ENCODE measurements around the gene CCDC57.

CCDC57 gene

GRCh38 chr17:82246365-82247181 lies 33.9 kb upstream of the CCDC57 start:
- DNase-seq = no peak

- DNase-seq = no peak
These were observed 33.4 kb upstream of the CCDC57 start for GRCh38 chr17:82246040-82246364.

- DNase-seq = no peak
These were observed 32.7 kb upstream of the CCDC57 start for GRCh38 chr17:82245134-82246039.

- DNase-seq = no peak
These were observed 31.9 kb upstream of the CCDC57 start for GRCh38 chr17:82244413-82245133.

- no peak for DNase-seq
These were observed 31.2 kb upstream of the CCDC57 start for GRCh38 chr17:82243648-82244412.

- no peak for DNase-seq
These were observed 30.5 kb upstream of the CCDC57 start for GRCh38 chr17:82242977-82243647.

- no peak for DNase-seq
These were observed 30.0 kb upstream of the CCDC57 start for GRCh38 chr17:82242698-82242976.

GRCh38 chr17:82241926-82242697 lies 29.5 kb upstream of the CCDC57 start:
- DNase-seq = no peak

- peak; percentile 82 for DNase-seq
These were observed 28.7 kb upstream of the CCDC57 start for GRCh38 chr17:82241183-82241925.

- DNase-seq = no peak
These were observed 28.0 kb upstream of the CCDC57 start for GRCh38 chr17:82240506-82241182.

GRCh38 chr17:82239926-82240505 lies 27.4 kb upstream of the CCDC57 start:
- no peak for DNase-seq

GRCh38 chr17:82239401-82239925 lies 26.8 kb upstream of the CCDC57 start:
- no peak for DNase-seq

GRCh38 chr17:82238472-82239201 lies 26.0 kb upstream of the CCDC57 start:
- peak; percentile 91 for DNase-seq

GRCh38 chr17:82237746-82238471 lies 25.3 kb upstream of the CCDC57 start:
- peak; percentile 63 for DNase-seq

GRCh38 chr17:82237083-82237745 lies 24.6 kb upstream of the CCDC57 start:
- DNase-seq = peak; percentile 63

- DNase-seq = peak; percentile 89
These were observed 23.7 kb upstream of the CCDC57 start for GRCh38 chr17:82236142-82236971.

GRCh38 chr17:82235775-82236141 lies 23.1 kb upstream of the CCDC57 start:
- peak; percentile 62 for DNase-seq
